T-helper 1 cell treated with Interleukin-12 subunit alpha and Interleukin-12 subunit beta and Interleukin-4 antibody, amounts not matched to agents 30 μg/mL and 1 μg/mL, for 36 hours (primary cell): ENCODE measurements around the gene PDCD1LG2.

Experiments used
- H3K27ac Mint-ChIP-seq: one replicate; pipeline ENCODE4 v1.8.0; 2021; ENCODE audit warnings: mild to moderate bottlenecking, mixed read lengths
- H3K27me3 Mint-ChIP-seq: one replicate; pipeline ENCODE4 v1.8.0; 2021; ENCODE audit warnings: low read depth, mixed read lengths
- H3K36me3 Mint-ChIP-seq: one replicate; pipeline ENCODE4 v1.8.0; 2021; ENCODE audit warnings: low read depth, mixed read lengths
- H3K4me1 Mint-ChIP-seq: one replicate; pipeline ENCODE4 v1.8.0; 2021; ENCODE audit warnings: low read depth, mixed read lengths
- H3K4me3 Mint-ChIP-seq: one replicate; pipeline ENCODE4 v1.8.0; 2021; ENCODE audit warnings: mild to moderate bottlenecking, moderate library complexity, mixed read lengths
- H3K9me3 Mint-ChIP-seq: one replicate; pipeline ENCODE4 v1.8.0; 2021; ENCODE audit warnings: mixed read lengths

PDCD1LG2 gene

GRCh38 chr9:5511476-5511875 lies 1.1 kb downstream of the PDCD1LG2 start:
- H3K9me3 Mint-ChIP-seq: peaks cover 7% of the 10 kb centered on the region
- H3K27ac Mint-ChIP-seq: peak overlapping the region; percentile 97
- peaks cover 28% of the 10 kb centered on the region for H3K36me3 Mint-ChIP-seq
- H3K4me3 Mint-ChIP-seq: peak overlapping the region; percentile 90
- peaks cover 46% of the 10 kb centered on the region for H3K4me1 Mint-ChIP-seq
- no peaks in the 10 kb centered on the region for H3K27me3 Mint-ChIP-seq

GRCh38 chr9:5511935-5512580 lies 1.7 kb downstream of the PDCD1LG2 start:
- H3K36me3 Mint-ChIP-seq: peaks cover 31% of the 10 kb centered on the region
- H3K4me1 Mint-ChIP-seq: peaks cover 49% of the 10 kb centered on the region
- peaks cover 3% of the 10 kb centered on the region for H3K9me3 Mint-ChIP-seq
- H3K4me3 Mint-ChIP-seq: peak overlapping the region; percentile 90
- peak overlapping the region; percentile 60 for H3K27ac Mint-ChIP-seq
- H3K27me3 Mint-ChIP-seq: no peaks in the 10 kb centered on the region

- Mint-ChIP-seq H3K9me3 (peaks cover 3% of the 10 kb centered on the region), H3K4me1 (peaks cover 55% of the 10 kb centered on the region), H3K27ac (peak overlapping the region; percentile 46), H3K4me3 (peak overlapping the region; percentile 90), H3K36me3 (peaks cover 36% of the 10 kb centered on the region), H3K27me3 (no peaks in the 10 kb centered on the region)
These were observed 2.5 kb downstream of the PDCD1LG2 start for GRCh38 chr9:5512658-5513452.

GRCh38 chr9:5513966-5514616 lies 3.8 kb downstream of the PDCD1LG2 start:
- H3K27ac Mint-ChIP-seq: no peak overlapping the region
- H3K27me3 Mint-ChIP-seq: no peaks in the 10 kb centered on the region
- peaks cover 44% of the 10 kb centered on the region for H3K36me3 Mint-ChIP-seq
- H3K4me1 Mint-ChIP-seq: peaks cover 55% of the 10 kb centered on the region
- no peak overlapping the region for H3K4me3 Mint-ChIP-seq
- H3K9me3 Mint-ChIP-seq: peaks cover 3% of the 10 kb centered on the region

GRCh38 chr9:5514617-5515260 lies 4.4 kb downstream of the PDCD1LG2 start:
- H3K27me3 Mint-ChIP-seq: no peaks in the 10 kb centered on the region
- H3K4me3 Mint-ChIP-seq: no peak overlapping the region
- H3K4me1 Mint-ChIP-seq: peaks cover 57% of the 10 kb centered on the region
- no peaks in the 10 kb centered on the region for H3K9me3 Mint-ChIP-seq
- H3K27ac Mint-ChIP-seq: no peak overlapping the region
- peaks cover 51% of the 10 kb centered on the region for H3K36me3 Mint-ChIP-seq

GRCh38 chr9:5515261-5515650 lies 4.9 kb downstream of the PDCD1LG2 start:
- Mint-ChIP-seq H3K4me3 (no peak overlapping the region), H3K27ac (no peak overlapping the region), H3K27me3 (no peaks in the 10 kb centered on the region), H3K9me3 (no peaks in the 10 kb centered on the region), H3K36me3 (peaks cover 54% of the 10 kb centered on the region), H3K4me1 (peaks cover 52% of the 10 kb centered on the region)

GRCh38 chr9:5516453-5517220 lies 6.3 kb downstream of the PDCD1LG2 start:
- peaks cover 48% of the 10 kb centered on the region for H3K4me1 Mint-ChIP-seq
- no peaks in the 10 kb centered on the region for H3K9me3 Mint-ChIP-seq
- H3K27me3 Mint-ChIP-seq: no peaks in the 10 kb centered on the region
- no peak overlapping the region for H3K4me3 Mint-ChIP-seq
- H3K36me3 Mint-ChIP-seq: peaks cover 57% of the 10 kb centered on the region
- H3K27ac Mint-ChIP-seq: no peak overlapping the region

- peak overlapping the region; percentile 75 for H3K27ac Mint-ChIP-seq
- no peak overlapping the region for H3K4me3 Mint-ChIP-seq
- peaks cover 59% of the 10 kb centered on the region for H3K36me3 Mint-ChIP-seq
These were observed 8.0 kb downstream of the PDCD1LG2 start for GRCh38 chr9:5518171-5518936.

GRCh38 chr9:5518937-5519319 lies 8.6 kb downstream of the PDCD1LG2 start:
- no peak overlapping the region for H3K4me3 Mint-ChIP-seq
- no peaks in the 10 kb centered on the region for H3K9me3 Mint-ChIP-seq

More at GRCh38 chr9:5518171-5518936, 8.0 kb downstream of the PDCD1LG2 start:
- H3K4me1 Mint-ChIP-seq: peaks cover 34% of the 10 kb centered on the region
- no peaks in the 10 kb centered on the region for H3K27me3 Mint-ChIP-seq
- H3K9me3 Mint-ChIP-seq: no peaks in the 10 kb centered on the region

GRCh38 chr9:5524090-5524489 lies 13.8 kb downstream of the PDCD1LG2 start:
- Mint-ChIP-seq H3K4me1 (peaks cover 13% of the 10 kb centered on the region), H3K9me3 (no peaks in the 10 kb centered on the region), H3K36me3 (peaks cover 47% of the 10 kb centered on the region), H3K4me3 (no peak overlapping the region), H3K27me3 (no peaks in the 10 kb centered on the region), H3K27ac (no peak overlapping the region)

More at GRCh38 chr9:5518937-5519319, 8.6 kb downstream of the PDCD1LG2 start:
- H3K36me3 Mint-ChIP-seq: peaks cover 60% of the 10 kb centered on the region
- peaks cover 33% of the 10 kb centered on the region for H3K4me1 Mint-ChIP-seq
- H3K27me3 Mint-ChIP-seq: no peaks in the 10 kb centered on the region
- peak overlapping the region; percentile 37 for H3K27ac Mint-ChIP-seq

GRCh38 chr9:5529683-5530221 lies 19.4 kb downstream of the PDCD1LG2 start:
- Mint-ChIP-seq H3K27ac (peak overlapping the region; percentile 31), H3K4me1 (peaks cover 51% of the 10 kb centered on the region), H3K4me3 (no peak overlapping the region), H3K27me3 (no peaks in the 10 kb centered on the region), H3K36me3 (peaks cover 34% of the 10 kb centered on the region), H3K9me3 (no peaks in the 10 kb centered on the region)

GRCh38 chr9:5531101-5531882 lies 21.0 kb downstream of the PDCD1LG2 start:
- Mint-ChIP-seq H3K27ac (peak overlapping the region; percentile 90), H3K27me3 (no peaks in the 10 kb centered on the region), H3K36me3 (peaks cover 48% of the 10 kb centered on the region), H3K9me3 (no peaks in the 10 kb centered on the region), H3K4me3 (peak overlapping the region; percentile 59), H3K4me1 (peaks cover 51% of the 10 kb centered on the region)
